Esophagus muscularis mucosa (tissue), 4 donors: ENCODE measurements around the gene SLC4A5. TPM values are rescaled to one million over a fixed set of nuclear protein-coding genes. Genes with fewer than 3 reads are reported as not detected.

ENCODE experiments used
- DNase-seq: peaks from one replicate; pipeline ENCODE4 v3.0.0-alpha.2; 2017; ENCODE audit errors: extremely low spot score
- H3K27ac ChIP-seq, 4 donors: fragments of 200-600 bp; sonication (generic); replicated peaks in 1 of 4; 1 replicate in 3 of 4; 2 replicates in 1 of 4; pipeline ENCODE4 v1.5.1; 2016 to 2019; ENCODE audit warnings: mild to moderate bottlenecking in 1 of 4
- H3K27me3 ChIP-seq, 4 donors: fragments of 200-600 bp; sonication (generic); one replicate each; pipeline versions ENCODE4 v1.5.1 to v1.6.0; 2016 to 2019
- H3K36me3 ChIP-seq, 4 donors: fragments of 200-600 bp; sonication (generic); one replicate each; pipeline ENCODE4 v1.5.1; 2016 to 2019
- H3K4me1 ChIP-seq, 4 donors: fragments of 200-600 bp; sonication (generic); one replicate each; pipeline ENCODE4 v1.5.1; 2016 to 2019
- H3K4me3 ChIP-seq, 4 donors: fragments of 200-600 bp; sonication (generic); 1 replicate in 2 of 4; 2 replicates in 2 of 4; pipeline ENCODE4 v1.5.1; 2016 to 2019; ENCODE audit warnings: mild to moderate bottlenecking in 4 of 4, moderate library complexity in 1 of 4
- H3K9me3 ChIP-seq, 4 donors: fragments of 200-600 bp; sonication (generic); 1 replicate in 3 of 4; 2 replicates in 1 of 4; pipeline ENCODE4 v1.5.1; 2016 to 2019
- EP300 ChIP-seq: sonication (generic); formaldehyde crosslinking; IDR thresholded peaks from one replicate; pipeline ENCODE4 v1.6.1; 2017; ENCODE audit warnings: antibody characterized with exemption
- POLR2A ChIP-seq: fragments of 450-650 bp; IDR thresholded peaks from one replicate; pipeline ENCODE4 v1.6.1; 2017; ENCODE audit warnings: antibody characterized with exemption, moderate library complexity, mild to moderate bottlenecking, low read depth
- POLR2AphosphoS5 ChIP-seq, 2 donors: sonication (generic); formaldehyde crosslinking; IDR thresholded peaks; one replicate each; pipeline ENCODE4 v1.6.1; 2017; ENCODE audit warnings: antibody characterized with exemption in 2 of 2
- WGBS: methylation state at CpG from one replicate; pipeline ENCODE4 v1.1.5; 2018; 5-methylcytosine and 5-hydroxymethylcytosine counted together
- intact Hi-C: fragments of 100-400 bp; cut with DNase I; formaldehyde crosslinking; loops from one replicate; pipeline ENCODE4 v1.15.1; 2023
- total RNA-seq, 4 donors: library from RNA; depleted of rRNA; stranded (reverse); fragments of >200 nt; gene quantifications; one replicate each; pipeline versions ENCODE4 v1.1.0 to v1.2.1, GENCODE V29; 2016
- TF ChIP-seq, protein P1 (sequence below), 3 experiments: fragments of 200-600 bp in 2 of 3; fragments of 450-650 bp in 1 of 3; sonication (generic) in 2 of 3; IDR thresholded peaks; one replicate each; pipeline ENCODE4 v1.5.1; 2017 to 2019; ENCODE audit warnings: antibody characterized with exemption in 3 of 3, mild to moderate bottlenecking in 2 of 3, moderate library complexity in 1 of 3

Gene SLC4A5
- total RNA-seq, 4 donors from 2014 or later: 0.50 to 1.8 (median 1.4) TPM

DNA sequence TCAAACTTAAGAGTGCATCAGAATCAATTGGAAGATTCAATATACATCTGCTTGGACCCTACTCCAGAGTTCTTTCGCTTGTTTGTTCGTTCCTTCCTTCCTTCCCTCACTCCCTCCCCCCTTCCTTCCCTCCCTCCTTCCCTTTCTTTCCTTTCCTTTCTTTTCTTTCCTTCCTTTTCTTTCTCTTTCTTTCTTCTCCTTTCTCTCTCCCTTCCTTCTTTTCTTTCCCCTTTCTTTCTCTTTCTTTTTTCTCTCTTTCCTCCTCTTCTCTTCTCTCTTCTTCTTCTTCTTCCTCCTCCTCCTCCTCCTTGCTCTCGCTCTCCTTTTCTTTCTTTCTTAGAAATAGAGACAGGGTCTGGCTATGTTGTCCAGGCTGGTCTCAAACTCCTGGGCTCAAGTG, 98.9 kb downstream of the SLC4A5 start:
- no peaks in the 10 kb centered on the region for H3K27me3 ChIP-seq
- intact Hi-C loops: no loop called here
- H3K4me3 ChIP-seq: no peak overlapping the region
- H3K36me3 ChIP-seq: peaks cover 0 to 14% (median 0%) of the 10 kb centered on the region in 4 donors
- H3K4me1 ChIP-seq: peaks cover 0 to 4% (median 0%) of the 10 kb centered on the region in 4 donors
- H3K9me3 ChIP-seq: no peaks in the 10 kb centered on the region
- TF ChIP-seq, protein P1, sequence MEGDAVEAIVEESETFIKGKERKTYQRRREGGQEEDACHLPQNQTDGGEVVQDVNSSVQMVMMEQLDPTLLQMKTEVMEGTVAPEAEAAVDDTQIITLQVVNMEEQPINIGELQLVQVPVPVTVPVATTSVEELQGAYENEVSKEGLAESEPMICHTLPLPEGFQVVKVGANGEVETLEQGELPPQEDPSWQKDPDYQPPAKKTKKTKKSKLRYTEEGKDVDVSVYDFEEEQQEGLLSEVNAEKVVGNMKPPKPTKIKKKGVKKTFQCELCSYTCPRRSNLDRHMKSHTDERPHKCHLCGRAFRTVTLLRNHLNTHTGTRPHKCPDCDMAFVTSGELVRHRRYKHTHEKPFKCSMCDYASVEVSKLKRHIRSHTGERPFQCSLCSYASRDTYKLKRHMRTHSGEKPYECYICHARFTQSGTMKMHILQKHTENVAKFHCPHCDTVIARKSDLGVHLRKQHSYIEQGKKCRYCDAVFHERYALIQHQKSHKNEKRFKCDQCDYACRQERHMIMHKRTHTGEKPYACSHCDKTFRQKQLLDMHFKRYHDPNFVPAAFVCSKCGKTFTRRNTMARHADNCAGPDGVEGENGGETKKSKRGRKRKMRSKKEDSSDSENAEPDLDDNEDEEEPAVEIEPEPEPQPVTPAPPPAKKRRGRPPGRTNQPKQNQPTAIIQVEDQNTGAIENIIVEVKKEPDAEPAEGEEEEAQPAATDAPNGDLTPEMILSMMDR (IDR thresholded peaks at IDR 0.05): no peak
- TF ChIP-seq POLR2AphosphoS5 (IDR thresholded peaks at IDR 0.05): no peak
- no peak for TF ChIP-seq POLR2A
- no peak for TF ChIP-seq EP300
- no peak for DNase-seq
- 89% methylated on average over 3 of the region's 3 CpGs for WGBS
- no peak overlapping the region for H3K27ac ChIP-seq

DNA sequence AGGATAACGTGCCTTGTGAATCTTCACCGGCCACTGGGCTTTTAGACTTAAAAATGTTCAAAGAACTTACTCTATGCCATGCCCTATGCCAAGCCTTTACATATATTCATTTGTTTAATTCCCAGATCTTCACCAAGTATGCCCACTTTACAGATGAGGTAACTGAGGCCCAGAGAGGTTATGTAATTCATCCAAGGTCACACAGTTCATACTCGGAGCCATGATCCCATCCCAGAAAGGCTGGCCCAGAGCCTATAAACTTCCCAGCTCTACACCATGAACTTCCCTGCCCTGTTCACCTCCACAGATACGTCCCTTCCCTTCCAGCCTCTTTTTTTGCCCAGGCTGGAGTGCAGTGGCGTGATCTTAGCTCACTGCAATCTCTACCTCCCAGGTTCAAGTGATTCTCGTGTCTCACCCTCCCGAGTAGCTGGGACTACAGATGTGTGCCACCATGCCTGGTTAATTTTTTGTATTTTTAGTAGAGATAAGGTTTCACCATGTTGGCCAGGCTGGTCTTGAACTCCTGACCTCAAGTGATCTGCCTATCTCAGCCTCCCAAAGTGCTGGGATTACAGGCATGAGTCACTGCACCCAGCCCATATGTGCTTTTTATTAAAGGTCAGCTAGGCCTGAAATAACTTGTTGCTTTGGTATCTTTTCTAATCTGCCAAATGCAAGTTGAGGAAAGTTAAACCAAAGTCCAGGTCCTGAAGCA, 100.7 kb downstream of the SLC4A5 start:
- no peak for DNase-seq
- TF ChIP-seq, protein P1 (IDR thresholded peaks at IDR 0.05): no peak
- TF ChIP-seq EP300 (no peak), POLR2A (no peak), POLR2AphosphoS5 (IDR thresholded peaks at IDR 0.05) (no peak)
- no peaks in the 10 kb centered on the region for H3K9me3 ChIP-seq
- no peak overlapping the region for H3K4me3 ChIP-seq
- peaks cover 0 to 9% (median 0%) of the 10 kb centered on the region in 4 donors for H3K36me3 ChIP-seq
- peaks cover 0 to 4% (median 0%) of the 10 kb centered on the region in 4 donors for H3K4me1 ChIP-seq
- intact Hi-C loops: no loop called here
- 90% methylated on average over 7 of the region's 7 CpGs for WGBS
- H3K27ac ChIP-seq: no peak overlapping the region
- no peaks in the 10 kb centered on the region for H3K27me3 ChIP-seq

DNA sequence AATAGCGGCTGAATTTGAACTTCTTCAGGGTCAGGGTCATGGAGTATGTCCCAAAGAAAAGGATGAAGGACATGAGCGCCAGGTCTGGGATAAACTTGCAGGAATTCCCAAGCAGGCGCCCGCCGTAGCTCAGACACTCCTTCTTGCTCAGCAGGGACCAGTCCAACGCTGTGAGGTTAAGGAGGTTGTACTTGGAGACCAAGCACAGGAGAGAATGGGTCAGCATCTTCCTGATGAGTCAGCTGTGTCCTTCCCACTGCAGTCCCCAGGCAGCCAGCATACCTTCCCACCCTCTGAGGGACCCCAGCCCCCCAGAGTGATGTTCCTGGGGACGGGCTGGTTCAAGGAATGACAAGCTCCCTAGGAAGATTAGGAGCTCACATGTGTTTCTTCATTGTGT, 103.9 kb downstream of the SLC4A5 start:
- Histone ChIP-seq H3K27me3 (no peaks in the 10 kb centered on the region), H3K27ac (no peak overlapping the region), H3K36me3 (peaks cover 0 to 8% (median 0%) of the 10 kb centered on the region in 4 donors), H3K4me3 (no peak overlapping the region), H3K4me1 (peaks cover 0 to 4% (median 0%) of the 10 kb centered on the region in 4 donors), H3K9me3 (no peaks in the 10 kb centered on the region)
- intact Hi-C loops: no loop called here
- WGBS: 78% methylated on average over 6 of the region's 7 CpGs
- no peak for DNase-seq
- no peak for TF ChIP-seq POLR2AphosphoS5 (IDR thresholded peaks at IDR 0.05)

DNA sequence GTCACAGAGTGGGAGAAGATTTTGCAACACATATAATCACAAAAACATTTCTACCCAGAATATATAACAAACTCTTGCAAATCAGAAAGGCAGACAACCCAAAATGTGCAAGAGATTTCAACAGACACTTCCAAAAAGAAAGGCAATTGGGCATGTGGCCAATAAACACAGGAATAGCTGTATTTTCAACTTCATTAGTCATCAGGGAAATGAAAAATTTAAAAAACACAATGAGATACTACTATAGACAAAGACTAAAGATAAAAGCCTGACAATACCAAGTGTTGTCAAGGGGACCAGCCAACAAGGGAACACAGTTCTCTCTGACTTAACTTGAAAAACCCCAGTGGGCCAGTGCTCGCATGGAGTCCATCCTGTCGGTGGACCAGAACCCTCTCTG, 104.3 kb downstream of the SLC4A5 start:
- Histone ChIP-seq H3K4me1 (peaks cover 0 to 4% (median 0%) of the 10 kb centered on the region in 4 donors), H3K27ac (no peak overlapping the region), H3K36me3 (peaks cover 0 to 9% (median 0%) of the 10 kb centered on the region in 4 donors), H3K4me3 (no peak overlapping the region), H3K27me3 (no peaks in the 10 kb centered on the region), H3K9me3 (no peaks in the 10 kb centered on the region)
- WGBS: 94% methylated on average over 2 of the region's 2 CpGs
- DNase-seq: no peak
- TF ChIP-seq POLR2AphosphoS5 (IDR thresholded peaks at IDR 0.05): no peak
- no peak for TF ChIP-seq EP300
- TF ChIP-seq POLR2A: no peak
- TF ChIP-seq, protein P1 (IDR thresholded peaks at IDR 0.05): no peak
- intact Hi-C loops: no loop called here

DNA sequence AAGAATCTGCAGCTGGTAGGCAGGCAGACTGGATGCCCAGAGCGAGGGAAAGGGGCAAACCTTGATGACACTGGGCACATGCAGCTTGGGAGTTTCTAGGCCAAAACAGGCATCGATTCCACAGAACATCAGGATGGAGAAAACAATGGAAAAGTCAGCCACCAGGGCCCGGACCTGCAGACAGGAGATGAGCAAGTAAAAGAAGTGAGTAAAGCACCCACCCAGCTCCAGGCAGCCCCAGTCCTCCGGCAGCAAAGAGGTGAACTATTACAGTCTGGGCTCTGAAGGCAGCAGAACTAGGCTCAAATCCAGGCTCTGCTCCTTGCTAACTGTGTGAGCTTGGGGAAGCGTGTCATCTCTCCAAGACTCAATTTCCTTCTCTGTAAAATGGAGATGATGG, 108.2 kb downstream of the SLC4A5 start:
- H3K4me1 ChIP-seq: no peaks in the 10 kb centered on the region
- H3K4me3 ChIP-seq: no peak overlapping the region
- TF ChIP-seq, protein P1 (IDR thresholded peaks at IDR 0.05): no peak
- TF ChIP-seq POLR2A: no peak
- no peak for TF ChIP-seq POLR2AphosphoS5 (IDR thresholded peaks at IDR 0.05)
- no peak for TF ChIP-seq EP300
- H3K9me3 ChIP-seq: no peaks in the 10 kb centered on the region
- no peaks in the 10 kb centered on the region for H3K27me3 ChIP-seq
- peaks cover 0 to 17% (median 0%) of the 10 kb centered on the region in 4 donors for H3K36me3 ChIP-seq
- intact Hi-C loops: no loop called here
- 88% methylated on average over 5 of the region's 5 CpGs for WGBS
- DNase-seq: no peak
- no peak overlapping the region for H3K27ac ChIP-seq
